Measurements from ENCODE around the gene STAT6. TPM values are rescaled to one million over a fixed set of nuclear protein-coding genes. Genes with fewer than 3 reads are reported as not detected.

STAT6 gene
- polyA plus RNA-seq, 6 donors from 2014 or later = 88.2 to 172 (median 159) TPM

DNA sequence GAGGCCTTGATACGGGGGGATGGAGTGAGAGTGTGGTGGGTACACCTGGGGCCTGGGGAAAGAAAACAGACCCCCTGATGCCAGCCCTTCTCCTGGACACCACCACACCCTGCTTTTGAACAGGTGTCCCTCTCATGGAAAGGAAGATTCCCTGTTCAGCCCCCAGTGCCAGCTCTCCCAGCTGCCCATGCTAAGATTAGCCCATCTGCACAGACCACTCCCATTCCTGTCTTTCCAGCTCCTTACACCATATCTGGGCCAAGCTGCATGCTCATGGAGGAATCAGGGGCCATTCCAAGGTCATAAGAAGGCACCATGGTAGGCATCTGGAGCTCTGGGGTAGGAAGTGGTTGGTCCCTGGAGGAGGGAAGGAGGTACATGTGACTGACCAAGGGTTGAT, 12.6 kb downstream of the STAT6 start:
- Mint-ChIP-seq H3K27me3 (no peaks in the 10 kb centered on the region), H3K4me1 (peaks cover 38 to 53% (median 52%) of the 10 kb centered on the region in 3 donors), H3K9me3 (no peaks in the 10 kb centered on the region), H3K4me3 (no peak overlapping the region), H3K27ac (peak overlapping the region in 3 of 6 donors; percentile 61 to 91 (median 86)), H3K36me3 (peaks cover 6 to 27% of the 10 kb centered on the region in 2 donors)
- DNase-seq (no peak), ATAC-seq (ENCODE audit: low read depth in 2 of 2) (no peak)

DNA sequence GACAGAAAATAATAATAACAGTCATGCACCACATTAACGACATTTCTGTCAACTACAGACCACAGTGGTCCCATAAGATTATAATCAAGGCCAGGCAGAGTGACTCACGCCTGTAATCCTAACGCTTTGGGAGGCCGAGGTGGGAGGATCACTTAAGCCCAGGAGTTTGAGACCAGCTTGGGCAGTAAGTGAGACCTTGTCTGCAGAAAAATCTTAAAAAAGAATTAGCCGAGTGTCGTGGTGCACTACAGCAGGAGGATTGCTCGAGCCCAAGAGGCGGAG, 13.7 kb downstream of the STAT6 start:
- no peak for DNase-seq
- Mint-ChIP-seq H3K4me3 (no peak overlapping the region), H3K27me3 (no peaks in the 10 kb centered on the region), H3K27ac (peak overlapping the region in 1 of 6 donors; percentile 9), H3K9me3 (no peaks in the 10 kb centered on the region), H3K36me3 (peaks cover 6 to 27% of the 10 kb centered on the region in 2 donors), H3K4me1 (peaks cover 46 to 62% (median 61%) of the 10 kb centered on the region in 3 donors)
- ATAC-seq (ENCODE audit: low read depth in 2 of 2) = no peak

DNA sequence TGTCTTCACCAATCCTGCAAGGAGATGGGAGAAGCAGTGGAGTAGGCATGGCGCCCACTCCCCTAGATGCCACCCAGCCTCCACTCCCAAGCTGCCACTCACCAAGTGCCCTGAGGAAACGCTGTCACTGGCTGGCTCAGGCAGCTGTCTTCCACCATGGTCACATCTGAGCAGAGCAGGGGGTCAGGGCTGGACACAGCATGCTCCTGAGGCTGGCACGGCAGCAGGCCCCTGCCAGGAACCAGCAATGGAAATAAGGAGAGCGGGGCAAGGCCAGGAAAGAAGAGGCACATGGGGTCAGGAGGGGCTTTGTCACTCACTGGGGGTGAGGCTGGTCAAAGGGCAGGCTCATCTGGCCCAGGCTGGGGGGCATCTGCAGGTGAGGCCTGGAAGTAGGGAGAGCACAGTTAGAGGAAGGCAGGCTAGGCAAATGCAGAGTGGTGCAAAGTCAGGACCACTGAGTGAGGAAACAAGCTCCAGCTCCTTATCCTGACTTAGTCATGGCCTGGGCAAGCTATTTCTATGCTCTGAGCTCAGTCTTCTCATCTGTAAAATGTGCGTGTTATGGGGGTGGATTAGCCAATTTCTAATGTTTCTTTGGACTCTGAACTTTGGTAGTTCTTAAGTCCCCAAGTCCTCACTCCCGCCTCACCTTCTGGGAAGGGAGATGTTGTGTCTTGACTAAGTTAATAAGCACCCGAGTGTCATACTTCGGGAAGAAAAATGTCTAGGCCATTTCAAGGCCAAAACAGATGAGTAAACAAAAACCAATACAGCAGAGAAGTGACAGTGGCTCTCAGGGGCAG, 14.2 kb downstream of the STAT6 start:
- H3K27ac Mint-ChIP-seq = peak overlapping the region in 5 of 6 donors; percentile 33 to 92 (median 70)
- ATAC-seq (ENCODE audit: low read depth in 2 of 2) = no peak
- no peaks in the 10 kb centered on the region for H3K9me3 Mint-ChIP-seq
- no peak overlapping the region for H3K4me3 Mint-ChIP-seq
- peaks cover 45 to 67% (median 60%) of the 10 kb centered on the region in 3 donors for H3K4me1 Mint-ChIP-seq
- no peak for DNase-seq
- peaks cover 6 to 27% of the 10 kb centered on the region in 2 donors for H3K36me3 Mint-ChIP-seq
- no peaks in the 10 kb centered on the region for H3K27me3 Mint-ChIP-seq

DNA sequence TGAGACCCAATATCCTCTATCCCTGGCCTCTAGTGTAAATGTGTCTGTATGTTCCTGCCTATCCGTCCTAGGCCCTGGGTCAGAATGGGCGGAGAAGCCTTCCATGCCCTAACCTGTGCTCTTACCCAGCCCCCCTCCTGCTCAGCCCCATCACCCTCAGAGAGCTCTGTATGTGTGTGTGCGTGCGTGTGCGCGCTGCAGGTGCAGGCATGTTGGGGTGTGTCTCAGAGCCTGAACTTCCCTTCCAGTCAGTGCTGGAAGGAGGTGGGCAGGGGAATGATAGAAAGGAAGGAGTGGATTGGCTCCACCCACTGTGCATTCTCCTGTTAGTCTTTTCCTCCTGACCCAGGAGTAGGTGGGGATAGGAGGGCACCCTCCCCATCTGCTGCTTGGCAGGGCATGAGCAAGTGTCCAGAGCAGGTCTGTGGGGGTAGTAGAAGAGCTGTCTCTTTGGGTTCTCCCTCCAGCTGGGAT, 15.0 kb downstream of the STAT6 start:
- Mint-ChIP-seq H3K27ac (peak overlapping the region in 3 of 6 donors; percentile 22 to 54 (median 26)), H3K27me3 (no peaks in the 10 kb centered on the region), H3K4me1 (peaks cover 51 to 71% (median 61%) of the 10 kb centered on the region in 3 donors), H3K9me3 (no peaks in the 10 kb centered on the region), H3K36me3 (peaks cover 6 to 27% of the 10 kb centered on the region in 2 donors), H3K4me3 (no peak overlapping the region)
- ATAC-seq (ENCODE audit: low read depth in 2 of 2) (no peak), DNase-seq (no peak)

DNA sequence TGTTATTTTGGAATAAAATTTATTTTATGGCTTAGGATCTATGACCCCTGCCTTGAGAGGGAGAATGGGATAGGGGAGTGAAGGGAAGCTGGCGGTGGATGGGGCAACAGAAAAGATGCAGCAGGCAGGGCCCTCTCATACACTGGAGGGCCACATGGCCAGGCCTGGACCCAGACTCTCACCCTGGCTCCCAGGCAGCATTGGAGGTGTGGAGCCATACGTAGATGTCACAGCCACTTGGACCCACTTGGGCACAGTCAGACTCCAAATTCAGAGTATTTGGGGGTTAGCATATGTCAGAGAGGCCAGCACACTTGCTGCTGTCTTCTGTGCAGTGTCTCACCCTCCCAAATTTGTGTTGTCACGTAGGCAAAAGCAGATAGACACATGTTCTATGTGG, 15.7 kb downstream of the STAT6 start:
- ATAC-seq (ENCODE audit: low read depth in 2 of 2) = no peak
- no peak for DNase-seq
- H3K27me3 Mint-ChIP-seq = no peaks in the 10 kb centered on the region
- peak overlapping the region in 2 of 8 donors; percentile 5 to 79 for H3K4me3 Mint-ChIP-seq
- H3K9me3 Mint-ChIP-seq = no peaks in the 10 kb centered on the region
- H3K36me3 Mint-ChIP-seq = peaks cover 6 to 27% of the 10 kb centered on the region in 2 donors
- peaks cover 56 to 76% (median 64%) of the 10 kb centered on the region in 3 donors for H3K4me1 Mint-ChIP-seq
- peak overlapping the region in 4 of 6 donors; percentile 44 to 97 (median 84) for H3K27ac Mint-ChIP-seq

DNA sequence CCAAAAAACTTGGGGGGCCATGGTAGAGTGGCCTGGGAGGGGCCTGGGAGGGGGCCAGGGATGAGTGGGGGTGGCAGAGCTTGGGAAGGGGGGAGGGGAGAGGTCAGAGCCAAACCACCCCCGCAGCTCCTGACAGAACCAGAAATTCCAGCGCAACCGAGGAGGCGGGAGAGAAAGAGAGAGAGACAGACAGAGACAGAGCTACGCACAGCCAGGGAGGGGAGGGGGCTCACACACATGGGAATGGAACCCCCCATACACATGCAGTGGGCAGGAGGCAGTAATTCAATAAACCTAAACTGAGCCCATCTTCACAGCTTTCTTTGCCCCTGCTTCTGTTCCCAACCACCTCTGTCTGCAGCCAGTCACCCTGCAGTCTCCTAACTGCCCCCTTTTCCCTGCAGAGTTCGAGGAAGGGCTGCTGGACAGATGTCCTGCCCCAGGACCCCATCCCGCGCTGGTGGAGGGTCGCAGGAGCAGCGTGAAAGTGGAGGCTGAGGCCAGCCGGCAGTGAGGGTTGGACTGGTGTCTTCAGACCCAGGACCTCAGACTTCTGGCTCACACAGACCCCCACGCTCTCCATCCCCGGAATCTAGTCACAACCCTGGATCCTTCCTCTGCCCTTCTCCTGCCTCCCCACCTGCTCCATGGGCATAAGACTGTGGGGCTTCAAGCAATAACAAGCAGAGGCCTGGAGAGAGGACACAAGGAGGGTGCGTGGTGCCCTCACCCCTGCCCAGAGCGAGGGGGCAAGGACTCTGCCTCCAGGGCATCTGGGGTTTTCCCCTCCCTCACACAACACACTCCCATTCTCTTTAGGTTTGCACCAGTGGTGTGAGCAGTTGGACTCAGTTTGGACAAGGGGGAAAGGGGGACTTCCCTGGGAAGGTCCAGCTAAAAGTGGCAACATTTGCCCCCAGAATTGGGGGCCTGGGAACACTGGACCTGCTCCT, 16.7 kb downstream of the STAT6 start:
- Mint-ChIP-seq H3K9me3 (no peaks in the 10 kb centered on the region), H3K4me3 (peak overlapping the region in 7 of 8 donors; percentile 8 to 88 (median 66)), H3K27me3 (no peaks in the 10 kb centered on the region), H3K4me1 (peaks cover 58 to 77% (median 66%) of the 10 kb centered on the region in 3 donors), H3K27ac (peak overlapping the region in 4 of 6 donors; percentile 41 to 97 (median 94)), H3K36me3 (peaks cover 6 to 23% of the 10 kb centered on the region in 2 donors)
- no peak for ATAC-seq (ENCODE audit: low read depth in 2 of 2)
- DNase-seq = no peak

DNA sequence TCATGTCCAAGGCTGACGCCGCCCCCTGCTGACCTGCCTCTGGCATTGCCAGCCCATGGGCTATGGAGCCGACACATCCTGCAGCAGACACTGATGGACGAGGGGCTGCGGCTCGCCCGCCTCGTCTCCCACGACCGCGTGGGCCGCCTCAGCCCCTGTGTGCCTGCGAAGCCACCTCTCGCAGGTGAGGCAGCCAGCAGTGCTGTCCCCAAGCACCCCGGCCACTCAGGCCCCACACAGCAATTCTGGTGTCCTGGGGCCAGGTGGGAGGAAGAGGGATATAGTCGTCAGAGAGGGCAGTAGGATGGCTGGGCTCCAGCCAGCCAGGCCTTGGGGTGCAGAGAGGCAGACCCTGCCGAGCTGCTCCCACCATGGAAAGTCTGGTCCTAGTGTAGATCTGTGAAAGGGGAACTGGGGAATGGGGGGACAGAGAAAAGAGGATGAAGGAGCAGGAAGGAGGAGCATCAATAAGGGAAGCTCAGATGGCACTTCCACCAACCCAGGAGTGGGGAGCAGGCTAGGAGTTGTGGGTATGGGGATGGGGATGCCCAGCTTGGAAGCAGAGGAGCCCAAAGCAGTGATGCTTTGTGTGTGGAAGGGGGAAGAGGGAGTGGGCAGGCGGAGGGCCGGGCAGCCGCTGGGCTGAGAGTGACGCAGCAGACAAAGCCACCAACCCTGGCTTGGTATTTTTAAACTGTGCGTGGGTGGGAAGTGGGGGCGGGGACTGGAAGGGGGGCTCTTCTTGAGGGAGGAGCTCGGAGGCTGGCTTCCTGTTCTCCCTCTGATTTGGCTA, 17.6 kb downstream of the STAT6 start:
- peak; percentile 47 for DNase-seq
- ATAC-seq (ENCODE audit: low read depth in 2 of 2) = peak; percentile 53 to 56
- H3K27ac Mint-ChIP-seq = peak overlapping the region; percentile 93 to 97 (median 96)
- no peaks in the 10 kb centered on the region for H3K9me3 Mint-ChIP-seq
- peaks cover 6 to 14% of the 10 kb centered on the region in 2 donors for H3K36me3 Mint-ChIP-seq
- peak overlapping the region; percentile 66 to 88 (median 78) for H3K4me3 Mint-ChIP-seq
- H3K4me1 Mint-ChIP-seq = peaks cover 52 to 71% (median 66%) of the 10 kb centered on the region in 3 donors
- no peaks in the 10 kb centered on the region for H3K27me3 Mint-ChIP-seq

DNA sequence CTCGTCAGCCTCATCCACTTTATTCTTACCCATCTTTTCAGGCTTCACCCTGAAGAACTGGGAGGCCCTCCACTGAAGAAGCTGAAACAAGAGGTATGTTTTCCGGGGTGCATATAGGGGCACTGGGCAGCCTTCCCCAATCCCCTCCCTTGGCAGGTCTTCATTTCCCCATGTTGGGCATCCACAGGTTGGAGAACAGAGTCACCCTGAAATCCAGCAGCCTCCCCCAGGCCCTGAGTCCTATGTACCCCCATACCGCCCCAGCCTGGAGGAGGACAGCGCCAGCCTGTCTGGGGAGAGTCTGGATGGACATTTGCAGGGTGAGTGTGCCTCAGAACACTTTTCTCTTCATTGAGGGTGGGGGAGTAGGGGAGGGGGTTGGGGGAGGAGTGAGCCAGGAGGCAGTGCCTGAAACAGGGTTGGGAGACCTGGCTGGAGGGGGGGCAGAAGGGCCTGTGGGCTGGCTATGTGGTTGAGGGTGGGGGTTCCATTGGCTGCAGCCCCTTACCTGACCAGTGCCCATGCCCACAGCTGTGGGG, 18.2 kb downstream of the STAT6 start:
- H3K27ac Mint-ChIP-seq = peak overlapping the region in 3 of 6 donors; percentile 80 to 97 (median 94)
- H3K36me3 Mint-ChIP-seq = peaks cover 6 to 14% of the 10 kb centered on the region in 2 donors
- H3K4me1 Mint-ChIP-seq = peaks cover 58 to 74% (median 69%) of the 10 kb centered on the region in 3 donors
- no peaks in the 10 kb centered on the region for H3K9me3 Mint-ChIP-seq
- no peak for ATAC-seq (ENCODE audit: low read depth in 2 of 2)
- no peak for DNase-seq
- peak overlapping the region in 5 of 8 donors; percentile 9 to 74 (median 45) for H3K4me3 Mint-ChIP-seq
- H3K27me3 Mint-ChIP-seq = no peaks in the 10 kb centered on the region

DNA sequence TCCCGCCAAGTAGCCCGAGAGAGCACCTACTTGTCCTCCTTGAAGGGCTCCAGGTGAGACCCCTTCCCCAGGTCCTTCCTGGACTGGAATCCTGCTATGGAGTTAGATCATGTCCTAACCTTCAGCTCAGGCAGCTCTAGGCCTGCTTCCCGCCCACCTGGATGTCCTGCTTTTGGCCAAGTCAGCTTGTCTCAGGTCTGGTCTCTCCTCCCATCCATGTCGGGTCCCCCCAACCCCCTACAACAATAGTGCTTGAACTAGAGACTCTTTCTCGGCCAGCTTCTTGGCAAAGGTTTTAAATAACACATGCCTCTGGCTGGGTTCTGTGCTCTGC, 18.7 kb downstream of the STAT6 start:
- DNase-seq (no peak), ATAC-seq (ENCODE audit: low read depth in 2 of 2) (no peak)
- Mint-ChIP-seq H3K27ac (peak overlapping the region in 3 of 6 donors; percentile 10 to 97 (median 94)), H3K27me3 (no peaks in the 10 kb centered on the region), H3K4me3 (peak overlapping the region in 5 of 8 donors; percentile 12 to 74 (median 45)), H3K4me1 (peaks cover 60 to 77% (median 73%) of the 10 kb centered on the region in 3 donors), H3K9me3 (no peaks in the 10 kb centered on the region), H3K36me3 (peaks cover 6 to 14% of the 10 kb centered on the region in 2 donors)

DNA sequence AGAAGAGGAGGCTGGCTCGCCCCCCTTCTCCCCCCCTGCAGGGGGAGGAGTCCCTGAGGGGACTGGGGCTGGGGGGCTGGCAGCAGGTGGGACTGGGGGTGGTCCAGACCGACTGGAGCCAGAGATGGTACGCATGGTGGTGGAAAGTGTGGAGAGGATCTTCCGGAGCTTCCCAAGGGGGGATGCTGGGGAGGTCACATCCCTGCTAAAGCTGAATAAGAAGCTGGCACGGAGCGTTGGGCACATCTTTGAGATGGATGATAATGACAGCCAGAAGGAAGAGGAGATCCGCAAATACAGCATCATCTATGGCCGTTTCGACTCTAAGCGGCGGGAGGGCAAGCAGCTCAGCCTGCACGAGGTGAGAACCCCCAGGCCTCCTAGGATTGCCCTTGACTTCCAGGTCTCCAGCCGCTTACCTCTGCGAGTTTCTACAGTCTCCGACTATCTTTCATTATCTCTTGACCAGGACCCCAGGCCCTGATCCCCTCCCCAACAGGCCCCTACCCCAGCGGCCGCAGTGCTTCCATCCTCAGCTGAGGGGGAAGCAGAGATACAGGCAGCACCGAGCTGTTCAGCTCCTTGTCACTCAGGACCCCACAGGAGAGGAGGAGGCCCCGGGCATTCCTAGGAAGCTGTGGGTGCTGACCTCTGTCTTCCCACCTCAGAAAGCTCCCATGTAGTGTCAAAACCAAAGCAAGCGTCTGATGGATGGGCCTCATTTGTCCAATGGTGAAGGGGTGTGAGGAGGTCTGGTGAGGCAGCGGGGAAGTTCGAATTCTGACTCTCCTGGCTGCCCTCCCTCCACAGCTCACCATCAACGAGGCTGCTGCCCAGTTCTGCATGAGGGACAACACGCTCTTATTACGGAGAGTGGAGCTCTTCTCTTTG, 19.3 kb downstream of the STAT6 start:
- peaks cover 6 to 10% of the 10 kb centered on the region in 2 donors for H3K36me3 Mint-ChIP-seq

DNA sequence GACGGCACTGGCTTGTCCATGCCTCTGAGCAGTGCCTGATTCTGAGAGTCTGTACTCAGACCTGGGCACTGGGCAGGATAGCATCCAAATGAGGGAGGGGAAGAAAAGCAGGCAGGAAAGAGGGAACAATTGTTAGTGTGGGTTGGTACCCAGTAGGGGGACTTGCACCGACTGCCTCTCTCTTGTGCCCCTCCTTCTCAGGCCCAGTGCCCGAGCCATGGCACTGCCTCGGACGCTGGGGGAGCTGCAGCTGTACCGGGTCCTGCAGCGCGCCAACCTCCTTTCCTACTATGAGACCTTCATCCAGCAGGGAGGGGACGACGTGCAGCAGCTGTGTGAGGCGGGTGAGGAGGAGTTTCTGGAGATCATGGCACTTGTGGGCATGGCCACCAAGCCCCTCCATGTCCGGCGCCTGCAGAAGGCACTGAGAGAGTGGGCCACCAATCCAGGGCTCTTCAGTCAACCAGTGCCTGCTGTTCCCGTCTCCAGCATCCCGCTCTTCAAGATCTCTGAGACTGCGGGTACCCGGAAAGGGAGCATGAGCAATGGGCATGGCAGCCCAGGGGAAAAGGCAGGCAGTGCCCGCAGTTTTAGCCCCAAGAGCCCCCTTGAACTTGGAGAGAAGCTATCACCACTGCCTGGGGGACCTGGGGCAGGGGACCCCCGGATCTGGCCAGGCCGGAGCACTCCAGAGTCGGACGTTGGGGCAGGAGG, 20.1 kb downstream of the STAT6 start:
- no peaks in the 10 kb centered on the region for H3K27me3 Mint-ChIP-seq
- peaks cover 2 to 4% of the 10 kb centered on the region in 2 donors for H3K36me3 Mint-ChIP-seq
- no peaks in the 10 kb centered on the region for H3K9me3 Mint-ChIP-seq
- H3K4me3 Mint-ChIP-seq = peak overlapping the region in 6 of 8 donors; percentile 9 to 88 (median 64)
- H3K4me1 Mint-ChIP-seq = peaks cover 68 to 74% (median 72%) of the 10 kb centered on the region in 3 donors
- peak overlapping the region in 3 of 6 donors; percentile 32 to 97 (median 82) for H3K27ac Mint-ChIP-seq
- DNase-seq (no peak), ATAC-seq (ENCODE audit: low read depth in 2 of 2) (no peak)

More for the DNA sequence above, 19.3 kb downstream of the STAT6 start:
- peaks cover 63 to 73% (median 72%) of the 10 kb centered on the region in 3 donors for H3K4me1 Mint-ChIP-seq
- H3K27ac Mint-ChIP-seq = peak overlapping the region in 3 of 6 donors; percentile 10 to 97 (median 94)
- peak overlapping the region in 7 of 8 donors; percentile 45 to 74 (median 66) for H3K4me3 Mint-ChIP-seq
- H3K9me3 Mint-ChIP-seq = no peaks in the 10 kb centered on the region
- no peak for DNase-seq
- H3K27me3 Mint-ChIP-seq = no peaks in the 10 kb centered on the region
- no peak for ATAC-seq (ENCODE audit: low read depth in 2 of 2)
